Putamen (tissue), 1 donor: Measurements from ENCODE around the gene CEP290.
"Not testable (repeated sequence)": the region's sequence is repeated elsewhere in the genome, so short reads cannot be mapped to it uniquely, and the experiment has no call there.

Experiments
- DNase-seq: peaks from one replicate; pipeline ENCODE4 v3.0.0-alpha.2; 2016; ENCODE audit warnings: low spot score

The CEP290 gene

GRCh38 chr12:88056571-88056970 lies 85.3 kb downstream of the CEP290 start:
- no peak for DNase-seq

- DNase-seq = peak; percentile 42
Observed at GRCh38 chr12:88052686-88053085, 89.2 kb downstream of the CEP290 start.

- DNase-seq = no peak
Observed at GRCh38 chr12:88044035-88044434, 97.9 kb downstream of the CEP290 start.

GRCh38 chr12:88037770-88038169 lies 104.1 kb downstream of the CEP290 start:
- no peak for DNase-seq

- DNase-seq = no peak
Observed at GRCh38 chr12:88036353-88036965, 105.4 kb downstream of the CEP290 start.

- DNase-seq = no peak
Observed at GRCh38 chr12:88035907-88036289, 106.0 kb downstream of the CEP290 start.

GRCh38 chr12:88035271-88035906 lies 106.5 kb downstream of the CEP290 start:
- peak; percentile 91 for DNase-seq

- DNase-seq = not testable (repeated sequence)
Observed at GRCh38 chr12:88031161-88031560, 110.7 kb downstream of the CEP290 start.

- no peak for DNase-seq
Observed at GRCh38 chr12:88029093-88029665, 112.7 kb downstream of the CEP290 start, which contains the start of gene C12orf50. Gene C12orf50 (minus strand): TSS chr12:88029401. CDS start chr12:88026962, 2,439 bp downstream.

GRCh38 chr12:88026196-88026595 lies 115.7 kb downstream of the CEP290 start:
- no peak for DNase-seq

- DNase-seq = no peak
Observed at GRCh38 chr12:88017964-88018363, 123.9 kb downstream of the CEP290 start.

GRCh38 chr12:88015825-88016224 lies 126.1 kb downstream of the CEP290 start:
- no peak for DNase-seq

GRCh38 chr12:88011755-88012154 lies 130.1 kb downstream of the CEP290 start:
- no peak for DNase-seq

- DNase-seq = no peak
Observed at GRCh38 chr12:88006351-88006750, 135.5 kb downstream of the CEP290 start.

GRCh38 chr12:88001327-88001726 lies 140.6 kb downstream of the CEP290 start:
- DNase-seq = no peak
